GM23338 (cell line): ENCODE data around the gene GJC2. TPM values are rescaled to one million over a fixed set of nuclear protein-coding genes. Genes with fewer than 3 reads are reported as not detected.

Experiments
- ATAC-seq: fragments of 200-7000 bp; cut with Tn5 transposase; 3 replicates; pipeline ENCODE4 v1.9.1; 2020
- DNase-seq: peaks from one replicate; pipeline ENCODE4 v3.0.0-alpha.2; 2015; ENCODE audit warnings: low spot score
- H2AFZ ChIP-seq: fragments of 200-600 bp; sonication (generic); 2 replicates; pipeline ENCODE4 v1.8.0; 2016; ENCODE audit warnings: antibody characterized with exemption, mild to moderate bottlenecking, moderate library complexity
- H3F3A ChIP-seq: fragments of 200-600 bp; sonication (generic); replicated peaks from 2 replicates; pipeline ENCODE4 v1.8.0; 2017; ENCODE audit warnings: antibody characterized with exemption, mixed run types, low read depth
- H3K27ac ChIP-seq: fragments of 200-600 bp; sonication (generic); 2 replicates; pipeline ENCODE4 v1.6.1; 2016; ENCODE audit warnings: low read depth
- H3K27me3 ChIP-seq: fragments of 200-600 bp; sonication (generic); 2 replicates; pipeline ENCODE4 v1.8.0; 2016; ENCODE audit warnings: mild to moderate bottlenecking, mixed run types, moderate library complexity; ENCODE audit not compliant: insufficient read depth
- H3K36me3 ChIP-seq: fragments of 200-600 bp; sonication (generic); 2 replicates; pipeline ENCODE4 v1.8.0; 2016; ENCODE audit warnings: mild to moderate bottlenecking; ENCODE audit not compliant: insufficient read depth
- H3K4me1 ChIP-seq: fragments of 200-600 bp; sonication (generic); 2 replicates; pipeline ENCODE4 v1.8.0; 2016; ENCODE audit warnings: mild to moderate bottlenecking, moderate library complexity; ENCODE audit not compliant: insufficient read depth
- H3K4me2 ChIP-seq: fragments of 200-600 bp; sonication (generic); 2 replicates; pipeline ENCODE4 v1.7.1; 2017; ENCODE audit warnings: mixed run types
- H3K4me3 ChIP-seq: fragments of 200-600 bp; sonication (generic); 2 replicates; pipeline ENCODE4 v1.6.1; 2016; ENCODE audit warnings: mixed run types
- H3K79me2 ChIP-seq: fragments of 200-600 bp; sonication (generic); replicated peaks from 2 replicates; pipeline ENCODE4 v1.8.0; 2017; ENCODE audit warnings: mild to moderate bottlenecking; ENCODE audit not compliant: insufficient read depth
- H3K9me2 ChIP-seq: fragments of 200-600 bp; sonication (generic); 2 replicates; pipeline ENCODE4 v1.8.0; 2017; ENCODE audit not compliant: insufficient read depth
- H4K20me1 ChIP-seq: fragments of 200-600 bp; sonication (generic); replicated peaks from 2 replicates; pipeline ENCODE4 v1.8.0; 2017; ENCODE audit warnings: mild to moderate bottlenecking; ENCODE audit not compliant: insufficient read depth
- H3K27ac Mint-ChIP-seq: 2 replicates; pipeline ENCODE4 v1.8.0; 2020; ENCODE audit warnings: inconsistent platforms, mild to moderate bottlenecking, moderate library complexity, mixed read lengths
- H3K27me3 Mint-ChIP-seq: 3 replicates; pipeline ENCODE4 v1.8.0; 2022; ENCODE audit warnings: low read depth, mild to moderate bottlenecking, moderate library complexity, mixed read lengths, inconsistent platforms; ENCODE audit not compliant: insufficient read depth, poor library complexity
- H3K36me3 Mint-ChIP-seq: 3 replicates; pipeline ENCODE4 v1.8.0; 2021; ENCODE audit warnings: low read depth, mild to moderate bottlenecking, inconsistent platforms, moderate library complexity, mixed read lengths
- H3K4me1 Mint-ChIP-seq: 3 replicates; pipeline ENCODE4 v1.8.0; 2020; ENCODE audit warnings: mild to moderate bottlenecking, inconsistent platforms, mixed read lengths
- H3K4me3 Mint-ChIP-seq: 3 replicates; pipeline ENCODE4 v1.8.0; 2021; ENCODE audit warnings: moderate library complexity, mild to moderate bottlenecking, inconsistent platforms, mixed read lengths
- H3K9me3 Mint-ChIP-seq: 3 replicates; pipeline ENCODE4 v1.8.0; 2020; ENCODE audit warnings: moderate library complexity, mild to moderate bottlenecking, inconsistent platforms, mixed read lengths
- JUNB ChIP-seq: IDR thresholded peaks from one replicate; pipeline ENCODE4 v1.6.1; 2016; ENCODE audit warnings: antibody characterized with exemption; ENCODE audit not compliant: unreplicated experiment
- ZNF331 ChIP-seq: fragments of 250-450 bp; sonication (Bioruptor Pico); IDR thresholded peaks from 2 replicates; pipeline ENCODE4 v1.5.0; 2020; ENCODE audit warnings: low read depth, mild to moderate bottlenecking, moderate library complexity
- ZNF462 ChIP-seq: fragments of 250-450 bp; sonication (Bioruptor Pico); IDR thresholded peaks from 2 replicates; pipeline ENCODE4 v1.5.0; 2020; ENCODE audit warnings: mild to moderate bottlenecking, moderate library complexity
- polyA plus RNA-seq: library from polyadenylated mRNA; unstranded; fragments of >200 nt; fragmentation: Nextera tagmentation; extraction: Ambion mirVana; gene quantifications from 2 replicates; pipeline ENCODE4 v1.2.1, GENCODE V29; 2016
- total RNA-seq: library from RNA; depleted of rRNA; stranded (reverse); fragments of >200 nt; shearing (Covaris generic); gene quantifications from 2 replicates; pipeline ENCODE4 v1.2.3, GENCODE V29; 2014

GJC2 gene
- total and polyA plus RNA-seq, 2 experiments from 2014 or later: 0.15 to 1.2 TPM

- no peak for TF ChIP-seq ZNF462 (CRISPR knock-in tag)
These were observed 21.6 kb downstream of the GJC2 start (continued) for GRCh38 chr1:228171221-228171891.

DNA sequence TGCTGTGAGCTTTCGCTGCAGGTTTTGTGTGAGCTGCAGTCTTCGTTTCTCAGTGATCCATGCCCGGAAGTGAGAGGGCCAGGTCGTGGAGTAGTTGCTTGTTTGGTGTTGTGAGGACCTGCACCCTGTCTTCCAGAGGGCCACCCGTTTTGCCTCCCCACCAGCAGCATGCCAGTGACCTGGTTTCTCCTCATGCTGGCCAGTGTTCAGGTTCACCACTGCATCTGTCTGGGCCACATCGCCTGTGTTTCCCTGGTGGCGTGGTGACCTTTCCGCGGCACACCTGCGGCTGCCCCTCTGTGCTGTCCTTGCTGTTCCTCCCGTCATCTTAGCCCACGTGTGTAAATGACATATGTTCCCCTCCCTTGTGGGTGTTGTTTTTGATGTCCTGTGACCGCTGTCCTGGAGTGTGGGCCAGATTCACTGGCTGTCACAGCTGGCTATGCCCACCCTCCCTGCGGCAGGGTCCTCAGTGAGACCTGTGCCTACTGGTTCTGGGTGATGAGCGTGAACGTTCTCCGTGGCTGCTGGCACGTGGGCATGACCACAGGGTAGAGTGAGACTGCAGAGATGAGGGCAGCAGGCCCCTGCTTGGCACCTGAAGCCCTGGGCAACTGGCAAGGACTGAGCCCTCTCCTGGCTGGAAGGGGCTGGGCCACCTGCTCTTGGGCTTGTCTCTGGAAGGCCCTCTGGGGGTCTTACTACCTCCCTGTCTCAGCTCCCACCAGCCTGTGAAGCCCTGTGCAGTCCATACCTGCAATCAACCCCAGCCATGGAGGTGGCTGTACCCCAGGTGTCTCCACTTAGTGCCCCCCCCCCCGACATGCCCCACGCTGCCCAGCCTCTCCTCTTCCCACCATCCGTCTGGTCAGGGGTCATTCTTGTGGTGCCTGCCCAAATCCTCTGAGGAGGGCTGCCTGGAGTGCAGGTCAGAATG lies 23.1 kb downstream of the GJC2 start:
- Histone ChIP-seq H3K36me3 (no peaks in the 10 kb centered on the region), H2AFZ (no peak overlapping the region), H3F3A (peaks cover 4% of the 10 kb centered on the region; the same call in 1 of the 2 replicates), H3K4me3 (no peak overlapping the region), H3K27me3 (no peaks in the 10 kb centered on the region), H3K27ac (no peak overlapping the region), H3K9me2 (no peaks in the 10 kb centered on the region), H3K4me2 (no peak overlapping the region), H3K79me2 (peaks cover 5% of the 10 kb centered on the region; the same call in 1 of the 2 replicates), H4K20me1 (no peaks in the 10 kb centered on the region; the same call in 1 of the 2 replicates), H3K4me1 (no peaks in the 10 kb centered on the region)
- no peak for DNase-seq
- Mint-ChIP-seq H3K4me3 (no peak overlapping the region), H3K27me3 (peaks cover 2% of the 10 kb centered on the region), H3K4me1 (no peaks in the 10 kb centered on the region; the same call in 2 of the 3 replicates), H3K36me3 (no peaks in the 10 kb centered on the region; the same call in 2 of the 3 replicates), H3K9me3 (no peaks in the 10 kb centered on the region; the same call in 2 of the 3 replicates), H3K27ac (no peak overlapping the region)
- TF ChIP-seq ZNF331 (CRISPR knock-in tag): no peak
- TF ChIP-seq JUNB: no peak
- no peak for TF ChIP-seq ZNF462 (CRISPR knock-in tag)
- ATAC-seq: no peak
